ENCODE results near the gene PROM1.

PROM1 gene

DNA sequence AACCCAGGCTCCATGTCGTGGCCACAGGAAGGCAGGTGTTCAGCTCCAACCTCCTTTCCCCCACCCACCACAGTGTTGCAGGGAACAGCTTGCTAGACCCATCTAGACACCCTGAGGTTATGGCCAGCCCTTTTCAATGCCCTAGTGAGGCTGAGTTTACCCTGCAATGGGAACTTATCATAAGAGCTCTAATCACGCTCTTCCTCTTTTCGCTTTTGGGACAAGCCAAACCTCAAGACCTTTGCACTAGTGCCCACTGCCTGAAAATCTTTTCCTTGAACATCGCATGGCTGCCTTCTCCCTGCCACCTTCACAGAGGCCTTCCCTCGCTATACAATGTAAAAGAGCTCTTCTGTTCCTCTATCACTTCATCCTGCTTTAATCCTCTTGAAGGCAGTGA lies 118.5 kb downstream of the PROM1 start:
- no peak for TF ChIP-seq ZNF639 (tag by site-specific recombination; IDR thresholded peaks at IDR 0.05)
- no peak for TF ChIP-seq ZSCAN5A (tag by site-specific recombination; IDR thresholded peaks at IDR 0.05)
- TF ChIP-seq ELK4 (IDR thresholded peaks at IDR 0.05; ENCODE audit: borderline replicate concordance, low read depth, low read length): no peak
- no peak for TF ChIP-seq ZIC2 (tag by site-specific recombination; IDR thresholded peaks at IDR 0.05)
- TF ChIP-seq, protein P1, sequence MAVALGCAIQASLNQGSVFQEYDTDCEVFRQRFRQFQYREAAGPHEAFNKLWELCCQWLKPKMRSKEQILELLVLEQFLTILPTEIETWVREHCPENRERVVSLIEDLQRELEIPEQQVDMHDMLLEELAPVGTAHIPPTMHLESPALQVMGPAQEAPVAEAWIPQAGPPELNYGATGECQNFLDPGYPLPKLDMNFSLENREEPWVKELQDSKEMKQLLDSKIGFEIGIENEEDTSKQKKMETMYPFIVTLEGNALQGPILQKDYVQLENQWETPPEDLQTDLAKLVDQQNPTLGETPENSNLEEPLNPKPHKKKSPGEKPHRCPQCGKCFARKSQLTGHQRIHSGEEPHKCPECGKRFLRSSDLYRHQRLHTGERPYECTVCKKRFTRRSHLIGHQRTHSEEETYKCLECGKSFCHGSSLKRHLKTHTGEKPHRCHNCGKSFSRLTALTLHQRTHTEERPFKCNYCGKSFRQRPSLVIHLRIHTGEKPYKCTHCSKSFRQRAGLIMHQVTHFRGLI (tag by site-specific recombination; IDR thresholded peaks at IDR 0.05): no peak
- TF ChIP-seq ZNF561 (tag by site-specific recombination; IDR thresholded peaks at IDR 0.05; ENCODE audit: borderline replicate concordance): no peak
- TF ChIP-seq ZNF426 (tag by site-specific recombination; IDR thresholded peaks at IDR 0.05): no peak
- TF ChIP-seq ZNF18 (tag by site-specific recombination; IDR thresholded peaks at IDR 0.05): no peak
- TF ChIP-seq ZFHX2 (tag by site-specific recombination; conservative IDR thresholded peaks at IDR 0.05): no peak
- TF ChIP-seq ZNF302 (tag by site-specific recombination; IDR thresholded peaks at IDR 0.05; ENCODE audit: low read depth): no peak
- no peak for TF ChIP-seq ZFP37 (tag by site-specific recombination; IDR thresholded peaks at IDR 0.05)
- TF ChIP-seq, protein P2, sequence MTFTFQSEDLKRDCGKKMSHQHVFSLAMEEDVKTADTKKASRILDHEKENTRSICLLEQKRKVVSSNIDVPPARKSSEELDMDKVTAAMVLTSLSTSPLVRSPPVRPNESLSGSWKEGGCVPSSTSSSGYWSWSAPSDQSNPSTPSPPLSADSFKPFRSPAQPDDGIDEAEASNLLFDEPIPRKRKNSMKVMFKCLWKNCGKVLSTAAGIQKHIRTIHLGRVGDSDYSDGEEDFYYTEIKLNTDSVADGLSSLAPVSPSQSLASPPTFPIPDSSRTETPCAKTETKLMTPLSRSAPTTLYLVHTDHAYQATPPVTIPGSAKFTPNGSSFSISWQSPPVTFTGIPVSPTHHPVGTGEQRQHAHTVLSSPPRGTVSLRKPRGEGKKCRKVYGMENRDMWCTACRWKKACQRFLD (tag by site-specific recombination; IDR thresholded peaks at IDR 0.05): no peak
- Histone ChIP-seq H3K9me3 (ENCODE audit: control insufficient read depth, insufficient read depth, low read depth, low read length) (no peaks in the 10 kb centered on the region), H3K4me3 (ENCODE audit: low read depth, low read length) (no peak overlapping the region), H3K27ac (ENCODE audit: extremely low read depth, low read depth, low read length) (no peak overlapping the region), H3K36me3 (ENCODE audit: control insufficient read depth in 2 of 2, insufficient read depth in 1 of 2, low read length in 2 of 2) (no peaks in the 10 kb centered on the region), H3K4me1 (ENCODE audit: control insufficient read depth, insufficient read depth, low read length) (no peaks in the 10 kb centered on the region)
- POLR2A ChIA-PET: no interaction called here
- CTCF ChIA-PET: interaction anchor here (0.6 to 1.4 kb wide), 2 partner anchors 9 to 167 kb away, joined by 3 to 5 read pairs; no protein-coding TSS in a partner anchor

DNA sequence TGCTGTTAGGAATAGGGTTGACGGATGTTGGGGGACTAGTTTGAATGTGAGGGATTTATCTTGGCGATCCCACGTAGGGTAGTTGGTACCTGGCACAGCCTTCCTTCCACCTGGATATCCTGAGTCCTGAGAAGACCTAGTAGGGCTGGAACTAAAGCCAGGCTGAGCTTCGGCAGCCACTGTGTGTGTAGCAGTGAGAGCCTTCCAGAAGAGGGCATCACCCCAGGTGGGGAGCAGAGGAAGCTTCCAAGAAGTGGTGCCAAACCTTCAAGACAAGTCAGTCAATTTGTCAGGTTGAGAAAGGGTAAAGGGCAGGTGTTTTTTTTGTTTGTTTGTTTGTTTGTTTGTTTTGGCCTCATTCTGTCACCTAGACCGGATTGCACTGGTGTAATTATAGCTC lies 119.7 kb downstream of the PROM1 start:
- TF ChIP-seq ZNF600 (tag by site-specific recombination; IDR thresholded peaks at IDR 0.05) (no peak), ZNF664 (tag by site-specific recombination; IDR thresholded peaks at IDR 0.05) (no peak), ZIC2 (tag by site-specific recombination; IDR thresholded peaks at IDR 0.05) (no peak), ZNF114 (tag by site-specific recombination; IDR thresholded peaks at IDR 0.05) (no peak), ZNF768 (tag by site-specific recombination; IDR thresholded peaks at IDR 0.05) (no peak), OSR2 (tag by site-specific recombination; IDR thresholded peaks at IDR 0.05) (no peak), ZNF211 (tag by site-specific recombination; IDR thresholded peaks at IDR 0.05; ENCODE audit: low read depth) (no peak), MYNN (tag by site-specific recombination; IDR thresholded peaks at IDR 0.05; ENCODE audit: borderline replicate concordance) (no peak)
- TF ChIP-seq, protein P3, sequence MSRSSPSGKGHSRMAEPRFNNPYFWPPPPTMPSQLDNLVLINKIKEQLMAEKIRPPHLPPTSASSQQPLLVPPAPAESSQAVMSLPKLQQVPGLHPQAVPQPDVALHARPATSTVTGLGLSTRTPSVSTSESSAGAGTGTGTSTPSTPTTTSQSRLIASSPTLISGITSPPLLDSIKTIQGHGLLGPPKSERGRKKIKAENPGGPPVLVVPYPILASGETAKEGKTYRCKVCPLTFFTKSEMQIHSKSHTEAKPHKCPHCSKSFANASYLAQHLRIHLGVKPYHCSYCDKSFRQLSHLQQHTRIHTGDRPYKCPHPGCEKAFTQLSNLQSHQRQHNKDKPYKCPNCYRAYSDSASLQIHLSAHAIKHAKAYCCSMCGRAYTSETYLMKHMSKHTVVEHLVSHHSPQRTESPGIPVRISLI (tag by site-specific recombination; IDR thresholded peaks at IDR 0.05): no peak
- TF ChIP-seq, protein P2 (tag by site-specific recombination; IDR thresholded peaks at IDR 0.05): no peak
- no peaks in the 10 kb centered on the region for H3K36me3 ChIP-seq (ENCODE audit: control insufficient read depth in 2 of 2, insufficient read depth in 1 of 2, low read length in 2 of 2)
- CTCF ChIA-PET: interaction anchor here (0.7 to 1.6 kb wide), 6 partner anchors 8 to 301 kb away, joined by 3 to 5 read pairs (median 4); no protein-coding TSS in a partner anchor
- H3K4me1 ChIP-seq (ENCODE audit: control insufficient read depth, insufficient read depth, low read length): no peaks in the 10 kb centered on the region
- H3K4me3 ChIP-seq (ENCODE audit: low read depth, low read length): no peak overlapping the region
- no peak overlapping the region for H3K27ac ChIP-seq (ENCODE audit: extremely low read depth, low read depth, low read length)
- H3K9me3 ChIP-seq (ENCODE audit: control insufficient read depth, insufficient read depth, low read depth, low read length): no peaks in the 10 kb centered on the region
- POLR2A ChIA-PET: interaction anchor here (0.6 kb wide), 1 partner anchor 27 kb away, joined by 3 read pairs; no protein-coding TSS in a partner anchor
